ENCODE measurements around the gene IL1RAPL1. TPM values are rescaled to one million over a fixed set of nuclear protein-coding genes. Genes with fewer than 3 reads are reported as not detected.
A peak's percentile ranks its signal among the peaks of the same experiment; 100 is the strongest.

IL1RAPL1 gene
- polyA plus RNA-seq, 1 of the 3 experiments (the other 2 are of a cell fraction) = 2.8 TPM

DNA sequence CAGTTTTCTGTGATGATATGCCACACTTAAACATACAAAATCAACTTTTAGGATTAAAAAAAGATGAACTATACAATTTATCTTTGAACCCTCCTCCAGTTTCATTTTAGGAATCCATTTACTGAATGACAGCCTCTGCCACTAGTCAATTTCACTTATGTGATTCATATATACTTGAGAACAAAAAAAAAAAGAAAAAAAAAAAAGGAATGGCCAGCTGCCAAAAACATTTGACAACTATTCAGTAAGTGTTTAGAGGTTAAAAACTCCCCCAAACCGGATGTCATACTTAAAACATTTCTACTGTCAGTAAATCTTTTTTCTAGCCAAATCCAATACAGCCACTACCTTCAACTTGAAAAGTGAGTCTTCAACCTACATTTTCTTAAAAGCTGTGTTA, 1361.4 kb downstream of the IL1RAPL1 start (continued):
- no peak for TF ChIP-seq MXI1 (IDR thresholded peaks at IDR 0.05; ENCODE audit: low read depth, low read length)
- peak; percentile 72 for TF ChIP-seq NFIC (IDR thresholded peaks at IDR 0.05; ENCODE audit: borderline replicate concordance)
- TF ChIP-seq EZH2phosphoT487 (IDR thresholded peaks at IDR 0.05; ENCODE audit: borderline replicate concordance, low read depth) = no peak
- no peak for TF ChIP-seq POLR2AphosphoS5 (IDR thresholded peaks at IDR 0.05; ENCODE audit: low read depth, low read length)
- TF ChIP-seq GATA2 (CRISPR knock-in tag; IDR thresholded peaks at IDR 0.05) = no peak
- TF ChIP-seq JUND (IDR thresholded peaks at IDR 0.05) = peak; percentile 33; the same call in 1 of the 2 replicates
- no peak for TF ChIP-seq TEAD4 (IDR thresholded peaks at IDR 0.05; ENCODE audit: borderline replicate concordance, insufficient read depth)
- TF ChIP-seq RAD21 (IDR thresholded peaks at IDR 0.05; ENCODE audit: low read length) = no peak
- TF ChIP-seq CHD2 (IDR thresholded peaks at IDR 0.05; ENCODE audit: low read length, partially characterized antibody) = no peak

DNA sequence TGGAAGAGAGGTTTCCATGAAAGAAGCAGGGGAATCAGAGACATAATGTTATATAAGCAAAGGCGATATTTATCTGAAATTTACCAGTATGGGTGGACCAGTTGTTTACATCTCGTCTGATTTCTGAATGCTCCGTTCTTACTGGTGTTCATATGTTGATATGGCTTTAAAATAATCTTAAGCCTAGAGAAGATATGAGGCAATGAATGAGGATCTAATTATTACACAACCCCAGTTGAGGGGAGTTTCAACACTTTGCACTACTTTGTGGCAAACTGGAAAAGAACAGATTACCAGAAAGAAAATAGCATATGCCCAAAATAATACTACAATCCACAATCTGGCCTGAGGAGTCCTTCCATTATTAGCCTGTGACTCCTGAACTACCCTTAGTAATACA, 1364.8 kb downstream of the IL1RAPL1 start:
- H3K4me1 ChIP-seq (ENCODE audit: control insufficient read depth in 1 of 2, insufficient read depth in 2 of 2, low read depth in 1 of 2, low read length in 1 of 2) = peaks cover 0 to 16% of the 10 kb centered on the region in 2 experiments; a peak in 2 of 4 replicates
- no peaks in the 10 kb centered on the region for H3K79me2 ChIP-seq (ENCODE audit: insufficient read depth)
- no peak for DNase-seq
- H3K27ac ChIP-seq (ENCODE audit: low read depth in 2 of 2, low read length in 1 of 2) = no peak overlapping the region
- no peak overlapping the region for H3K9ac ChIP-seq
- ChIA-PET POLR2A (no interaction called here), CTCF (no interaction called here)
- H2AFZ ChIP-seq (ENCODE audit: low read depth) = no peak overlapping the region
- H4K20me1 ChIP-seq (ENCODE audit: insufficient read depth) = no peaks in the 10 kb centered on the region
- no peaks in the 10 kb centered on the region for H3F3A ChIP-seq (replicated peaks; ENCODE audit: insufficient read depth)
- no peaks in the 10 kb centered on the region for H3K9me2 ChIP-seq
- no peak overlapping the region for H3K4me2 ChIP-seq
- no peaks in the 10 kb centered on the region for H3K36me3 ChIP-seq (replicated peaks in 1 of 2; ENCODE audit: control insufficient read depth in 1 of 2, insufficient read depth in 2 of 2, low read length in 1 of 2)
- no peaks in the 10 kb centered on the region for H3K27me3 ChIP-seq (ENCODE audit: insufficient read depth)
- WGBS (ENCODE audit: low lambda C conversion rate) = 35% methylated on average over 3 of the region's 3 CpGs
- no peaks in the 10 kb centered on the region for H3K9me3 ChIP-seq
- H3K4me3 ChIP-seq (ENCODE audit: low read depth in 2 of 2, low read length in 1 of 2) = no peak overlapping the region
- TF ChIP-seq NRF1 (IDR thresholded peaks at IDR 0.05; ENCODE audit: low read depth, low read length) (no peak), USF1 (IDR thresholded peaks at IDR 0.05; ENCODE audit: borderline replicate concordance, low read depth) (no peak), EP300 (IDR thresholded peaks at IDR 0.05; ENCODE audit: borderline replicate concordance in 1 of 2, low read depth in 1 of 2, low read length in 1 of 2) (no peak), CTCF (IDR thresholded peaks at IDR 0.05) (no peak), REST (IDR thresholded peaks at IDR 0.05; ENCODE audit: low read depth, low read length) (no peak), GABPA (IDR thresholded peaks at IDR 0.05; ENCODE audit: low read depth) (no peak)
- TF ChIP-seq, protein P1, sequence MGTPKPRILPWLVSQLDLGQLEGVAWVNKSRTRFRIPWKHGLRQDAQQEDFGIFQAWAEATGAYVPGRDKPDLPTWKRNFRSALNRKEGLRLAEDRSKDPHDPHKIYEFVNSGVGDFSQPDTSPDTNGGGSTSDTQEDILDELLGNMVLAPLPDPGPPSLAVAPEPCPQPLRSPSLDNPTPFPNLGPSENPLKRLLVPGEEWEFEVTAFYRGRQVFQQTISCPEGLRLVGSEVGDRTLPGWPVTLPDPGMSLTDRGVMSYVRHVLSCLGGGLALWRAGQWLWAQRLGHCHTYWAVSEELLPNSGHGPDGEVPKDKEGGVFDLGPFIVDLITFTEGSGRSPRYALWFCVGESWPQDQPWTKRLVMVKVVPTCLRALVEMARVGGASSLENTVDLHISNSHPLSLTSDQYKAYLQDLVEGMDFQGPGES (IDR thresholded peaks at IDR 0.05; ENCODE audit: low read depth, low read length) = no peak
- TF ChIP-seq, protein P2, sequence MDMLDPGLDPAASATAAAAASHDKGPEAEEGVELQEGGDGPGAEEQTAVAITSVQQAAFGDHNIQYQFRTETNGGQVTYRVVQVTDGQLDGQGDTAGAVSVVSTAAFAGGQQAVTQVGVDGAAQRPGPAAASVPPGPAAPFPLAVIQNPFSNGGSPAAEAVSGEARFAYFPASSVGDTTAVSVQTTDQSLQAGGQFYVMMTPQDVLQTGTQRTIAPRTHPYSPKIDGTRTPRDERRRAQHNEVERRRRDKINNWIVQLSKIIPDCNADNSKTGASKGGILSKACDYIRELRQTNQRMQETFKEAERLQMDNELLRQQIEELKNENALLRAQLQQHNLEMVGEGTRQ (IDR thresholded peaks at IDR 0.05; ENCODE audit: borderline replicate concordance, low read depth, low read length) = no peak

Measured in SK-N-SH (cell line).